PFSK-1 (cell line): Measurements from ENCODE around the gene ASIC2.

ENCODE experiments used
- FOXP2 ChIP-seq: optimal IDR thresholded peaks from 2 replicates; pipeline ENCODE3; 2011; ENCODE audit warnings: borderline replicate concordance, control low read depth, inconsistent platforms; ENCODE audit not compliant: insufficient read depth; ENCODE audit errors: extremely low read length, extremely low read depth
- POLR2AphosphoS5 ChIP-seq: IDR thresholded peaks from 2 replicates; pipeline ENCODE4 v1.6.1; 2012; ENCODE audit warnings: low read depth, mild to moderate bottlenecking, control low read depth, low read length, moderate library complexity
- SIN3A ChIP-seq: IDR thresholded peaks from 2 replicates; pipeline ENCODE4 v1.6.1; 2012; ENCODE audit warnings: mild to moderate bottlenecking, low read length, moderate library complexity, borderline replicate concordance; ENCODE audit not compliant: insufficient read depth
- TAF1 ChIP-seq: IDR thresholded peaks from 2 replicates; pipeline ENCODE4 v1.6.1; 2012; ENCODE audit warnings: low read length, control low read depth, borderline replicate concordance; ENCODE audit not compliant: insufficient read depth
- TF ChIP-seq, protein P1 (sequence below), 2 experiments: IDR thresholded peaks; 2 replicates each; pipeline versions ENCODE4 v1.6.1 to v1.8.0; 2011 to 2012; ENCODE audit warnings: low read depth in 2 of 2, low read length in 2 of 2, control low read depth in 1 of 2, inconsistent platforms in 1 of 2, mild to moderate bottlenecking in 1 of 2, moderate library complexity in 1 of 2; ENCODE audit not compliant: insufficient read depth in 1 of 2

Gene ASIC2

DNA sequence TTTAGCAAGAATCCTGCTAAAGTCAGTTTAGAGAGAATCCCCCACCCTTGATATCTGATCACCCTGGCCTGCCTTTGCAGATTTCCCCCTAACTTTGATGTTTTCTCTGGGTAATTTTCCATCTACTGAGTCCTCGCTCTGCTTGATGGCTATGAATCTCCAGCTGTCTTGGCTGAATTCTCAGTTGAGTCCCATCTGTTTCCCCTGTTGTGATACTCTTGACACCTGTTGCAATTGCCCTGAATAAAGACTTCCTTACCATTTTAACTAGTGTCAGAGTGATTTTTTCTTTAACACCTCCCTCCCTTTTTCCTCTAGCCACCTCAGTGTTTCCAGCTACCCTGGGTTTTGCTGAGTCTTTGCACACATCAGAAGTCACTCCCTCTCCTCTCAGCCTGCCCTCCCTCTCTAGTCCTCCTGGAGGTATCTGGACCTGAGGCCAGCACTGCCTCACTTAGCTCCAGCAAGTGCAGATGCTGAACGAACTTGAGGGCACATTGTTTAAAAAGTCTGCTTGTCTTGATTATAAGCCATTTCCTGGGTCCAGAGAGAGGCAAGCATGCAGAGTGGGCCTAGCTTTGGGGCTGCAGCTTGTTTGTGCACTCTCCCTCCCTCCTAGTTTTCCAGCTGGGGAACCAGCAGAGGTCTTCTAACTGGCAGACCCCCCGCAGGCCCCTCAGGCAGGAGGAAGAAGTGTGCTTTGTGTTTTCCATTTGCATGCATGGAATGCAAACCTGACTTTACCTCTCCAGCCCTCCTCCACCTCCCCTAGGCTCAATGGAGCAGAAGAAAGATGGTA lies 268.2 kb downstream of the ASIC2 start:
- TF ChIP-seq SIN3A = no peak
- TF ChIP-seq POLR2AphosphoS5 = no peak
- TF ChIP-seq TAF1 = no peak
- no peak for TF ChIP-seq FOXP2
- TF ChIP-seq, protein P1, sequence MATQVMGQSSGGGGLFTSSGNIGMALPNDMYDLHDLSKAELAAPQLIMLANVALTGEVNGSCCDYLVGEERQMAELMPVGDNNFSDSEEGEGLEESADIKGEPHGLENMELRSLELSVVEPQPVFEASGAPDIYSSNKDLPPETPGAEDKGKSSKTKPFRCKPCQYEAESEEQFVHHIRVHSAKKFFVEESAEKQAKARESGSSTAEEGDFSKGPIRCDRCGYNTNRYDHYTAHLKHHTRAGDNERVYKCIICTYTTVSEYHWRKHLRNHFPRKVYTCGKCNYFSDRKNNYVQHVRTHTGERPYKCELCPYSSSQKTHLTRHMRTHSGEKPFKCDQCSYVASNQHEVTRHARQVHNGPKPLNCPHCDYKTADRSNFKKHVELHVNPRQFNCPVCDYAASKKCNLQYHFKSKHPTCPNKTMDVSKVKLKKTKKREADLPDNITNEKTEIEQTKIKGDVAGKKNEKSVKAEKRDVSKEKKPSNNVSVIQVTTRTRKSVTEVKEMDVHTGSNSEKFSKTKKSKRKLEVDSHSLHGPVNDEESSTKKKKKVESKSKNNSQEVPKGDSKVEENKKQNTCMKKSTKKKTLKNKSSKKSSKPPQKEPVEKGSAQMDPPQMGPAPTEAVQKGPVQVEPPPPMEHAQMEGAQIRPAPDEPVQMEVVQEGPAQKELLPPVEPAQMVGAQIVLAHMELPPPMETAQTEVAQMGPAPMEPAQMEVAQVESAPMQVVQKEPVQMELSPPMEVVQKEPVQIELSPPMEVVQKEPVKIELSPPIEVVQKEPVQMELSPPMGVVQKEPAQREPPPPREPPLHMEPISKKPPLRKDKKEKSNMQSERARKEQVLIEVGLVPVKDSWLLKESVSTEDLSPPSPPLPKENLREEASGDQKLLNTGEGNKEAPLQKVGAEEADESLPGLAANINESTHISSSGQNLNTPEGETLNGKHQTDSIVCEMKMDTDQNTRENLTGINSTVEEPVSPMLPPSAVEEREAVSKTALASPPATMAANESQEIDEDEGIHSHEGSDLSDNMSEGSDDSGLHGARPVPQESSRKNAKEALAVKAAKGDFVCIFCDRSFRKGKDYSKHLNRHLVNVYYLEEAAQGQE (IDR thresholded peaks at IDR 0.05; ENCODE audit: insufficient read depth in 1 of 2, low read depth in 2 of 2, low read length in 2 of 2) = no peak

DNA sequence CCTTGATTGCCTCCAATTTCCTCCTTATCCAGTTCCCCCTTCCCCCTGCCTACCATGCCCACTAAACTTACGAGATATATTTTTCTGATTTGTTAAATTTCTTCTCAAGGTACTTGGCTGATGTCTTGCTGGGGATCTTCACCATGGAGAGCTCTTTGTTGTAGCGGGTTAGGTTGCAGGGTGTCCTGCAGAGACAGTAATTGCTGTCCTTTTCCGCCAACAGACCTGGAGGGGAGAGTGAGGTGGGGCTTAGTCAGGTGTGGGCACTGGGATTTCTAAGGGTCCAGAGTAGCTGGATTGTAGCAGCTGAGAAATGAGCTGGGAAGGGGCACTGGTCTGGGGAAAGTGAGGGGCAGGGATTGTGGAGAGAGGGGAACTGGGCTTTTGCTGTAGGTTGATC lies 269.3 kb downstream of the ASIC2 start:
- TF ChIP-seq SIN3A = no peak
- TF ChIP-seq TAF1 = no peak
- TF ChIP-seq FOXP2 = no peak
- TF ChIP-seq, protein P1 (IDR thresholded peaks at IDR 0.05; ENCODE audit: insufficient read depth in 1 of 2, low read depth in 2 of 2, low read length in 2 of 2) = no peak

DNA sequence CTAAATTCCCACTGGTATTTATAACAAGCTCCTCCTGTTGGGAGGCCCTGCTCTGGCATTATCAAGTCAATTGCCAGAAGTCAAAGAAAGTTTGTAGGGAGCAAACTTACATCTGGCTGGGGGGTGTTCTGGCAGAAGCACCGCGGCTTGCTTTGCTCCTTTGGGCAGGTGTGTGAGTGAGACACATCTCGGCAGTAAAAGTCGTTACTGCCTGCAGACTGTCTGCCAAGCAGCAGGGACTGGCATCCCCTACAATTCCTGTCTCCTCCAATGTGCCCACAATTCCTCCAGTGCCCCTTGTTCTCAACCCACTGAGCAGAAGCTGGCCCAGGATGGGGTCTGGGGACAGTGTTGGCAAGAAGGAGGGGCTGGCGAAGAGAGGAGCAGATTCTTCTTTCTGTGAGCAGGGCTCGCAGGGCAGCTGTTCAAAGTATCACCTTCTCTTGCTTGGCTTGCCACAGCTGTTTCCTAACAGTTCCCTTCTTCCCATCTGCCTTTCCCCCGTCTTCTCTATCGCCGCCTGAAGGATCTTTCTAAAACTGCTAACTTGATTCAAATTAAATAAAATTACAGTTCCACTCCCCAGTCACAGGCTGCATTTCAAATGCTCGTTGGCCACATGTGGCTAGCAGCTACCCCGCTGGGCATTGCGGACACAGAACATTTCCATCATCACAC lies 271.2 kb downstream of the ASIC2 start:
- TF ChIP-seq, protein P1 (IDR thresholded peaks at IDR 0.05; ENCODE audit: insufficient read depth in 1 of 2, low read depth in 2 of 2, low read length in 2 of 2) = no peak
- TF ChIP-seq SIN3A (no peak), TAF1 (no peak), POLR2AphosphoS5 (no peak), FOXP2 (no peak)

DNA sequence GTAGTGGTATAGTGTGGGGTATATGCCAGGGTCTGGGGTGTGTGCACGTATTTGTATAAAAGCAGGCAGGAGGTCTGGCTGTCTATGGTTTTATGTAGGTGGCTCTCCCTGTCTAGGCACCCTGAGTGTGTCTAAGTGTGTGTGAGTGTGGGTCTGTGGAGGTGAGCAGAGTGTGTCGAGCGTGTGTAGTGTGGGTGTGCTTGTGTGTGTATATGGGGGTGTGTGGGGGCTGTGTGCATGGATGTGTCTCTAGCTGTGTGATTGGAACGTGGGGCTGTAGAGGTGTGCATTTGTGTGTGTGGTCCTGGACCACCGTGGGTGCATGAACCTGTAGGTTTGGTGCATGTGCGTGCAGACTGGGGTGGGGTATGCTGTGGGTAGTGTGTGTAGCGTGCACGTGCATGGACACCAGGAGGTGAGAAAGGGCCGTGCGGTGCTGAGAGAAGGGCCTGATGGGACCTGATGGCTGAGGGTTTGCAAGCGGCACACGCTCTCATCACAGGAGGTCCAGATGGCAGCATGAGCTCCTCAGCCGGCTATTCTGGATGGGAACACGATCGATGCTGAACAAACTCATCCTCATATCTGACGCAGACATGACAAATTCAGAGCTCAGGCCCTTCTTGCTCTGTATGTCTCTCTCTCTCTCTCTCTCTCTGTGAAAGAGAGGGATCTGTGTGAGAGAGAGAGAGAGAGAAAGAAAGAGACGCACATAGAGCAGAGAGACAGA lies 273.8 kb downstream of the ASIC2 start:
- TF ChIP-seq SIN3A (no peak), TAF1 (no peak), POLR2AphosphoS5 (no peak), FOXP2 (no peak)
- TF ChIP-seq, protein P1 (IDR thresholded peaks at IDR 0.05; ENCODE audit: insufficient read depth in 1 of 2, low read depth in 2 of 2, low read length in 2 of 2) = no peak
